ENCODE data around the gene ATP10D. TPM values are rescaled to one million over a fixed set of nuclear protein-coding genes. Genes with fewer than 3 reads are reported as not detected.

The ATP10D gene
- total RNA-seq, 2 experiments from 2014 or later, result 4.1 to 4.7 TPM

DNA sequence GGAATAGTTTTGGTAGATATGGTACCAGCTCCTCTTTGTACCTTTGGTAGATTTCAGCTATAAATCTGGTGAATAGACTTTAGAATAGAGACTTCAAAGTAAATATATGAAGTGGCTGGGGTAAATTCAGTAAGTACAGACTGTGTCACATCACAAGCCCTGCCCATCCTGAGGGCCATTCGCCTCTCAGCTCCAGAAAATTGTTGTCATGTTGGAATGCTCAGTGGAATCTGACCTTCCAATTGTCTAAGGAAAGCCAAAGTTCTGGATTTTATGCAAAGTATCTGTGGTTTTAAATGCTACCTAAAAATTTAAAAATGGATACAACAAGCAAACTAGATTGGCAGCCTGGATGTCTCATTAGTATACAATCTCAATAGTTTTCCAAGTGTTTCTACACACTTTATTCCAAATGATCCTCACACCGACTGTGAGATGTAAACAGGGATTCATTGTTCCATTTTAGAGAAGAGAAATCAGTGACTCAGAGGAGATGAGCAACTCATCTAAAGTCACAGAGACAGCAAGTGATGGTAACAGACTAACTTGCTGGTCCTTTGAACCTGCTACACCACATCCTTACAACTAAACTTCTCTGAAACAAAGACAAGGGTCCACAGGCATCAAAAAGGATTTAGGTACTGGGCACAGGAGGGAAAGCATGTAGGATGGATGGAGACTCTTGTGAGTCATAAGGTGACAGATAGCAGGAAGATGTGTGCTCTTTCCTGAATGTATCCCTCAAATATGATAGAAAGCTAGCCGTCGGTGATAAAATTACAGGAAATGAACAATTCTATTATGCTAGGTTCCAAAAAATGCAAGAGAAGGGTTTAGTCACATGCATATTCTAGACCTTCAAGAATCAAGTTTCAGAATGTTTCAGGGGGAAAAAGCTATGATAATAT lies 127.3 kb downstream of the ATP10D start:
- ChIA-PET CTCF (no interaction called here), POLR2A (no interaction called here)
- ATAC-seq (no peak), DNase-seq (no peak)
- TF ChIP-seq, protein P1, sequence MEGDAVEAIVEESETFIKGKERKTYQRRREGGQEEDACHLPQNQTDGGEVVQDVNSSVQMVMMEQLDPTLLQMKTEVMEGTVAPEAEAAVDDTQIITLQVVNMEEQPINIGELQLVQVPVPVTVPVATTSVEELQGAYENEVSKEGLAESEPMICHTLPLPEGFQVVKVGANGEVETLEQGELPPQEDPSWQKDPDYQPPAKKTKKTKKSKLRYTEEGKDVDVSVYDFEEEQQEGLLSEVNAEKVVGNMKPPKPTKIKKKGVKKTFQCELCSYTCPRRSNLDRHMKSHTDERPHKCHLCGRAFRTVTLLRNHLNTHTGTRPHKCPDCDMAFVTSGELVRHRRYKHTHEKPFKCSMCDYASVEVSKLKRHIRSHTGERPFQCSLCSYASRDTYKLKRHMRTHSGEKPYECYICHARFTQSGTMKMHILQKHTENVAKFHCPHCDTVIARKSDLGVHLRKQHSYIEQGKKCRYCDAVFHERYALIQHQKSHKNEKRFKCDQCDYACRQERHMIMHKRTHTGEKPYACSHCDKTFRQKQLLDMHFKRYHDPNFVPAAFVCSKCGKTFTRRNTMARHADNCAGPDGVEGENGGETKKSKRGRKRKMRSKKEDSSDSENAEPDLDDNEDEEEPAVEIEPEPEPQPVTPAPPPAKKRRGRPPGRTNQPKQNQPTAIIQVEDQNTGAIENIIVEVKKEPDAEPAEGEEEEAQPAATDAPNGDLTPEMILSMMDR (IDR thresholded peaks at IDR 0.05), result no peak
- Mint-ChIP-seq H3K9me3 (no peaks in the 10 kb centered on the region), H3K4me3 (no peak overlapping the region), H3K4me1 (ENCODE audit: low read depth) (no peaks in the 10 kb centered on the region), H3K27me3 (peaks cover 7% of the 10 kb centered on the region), H3K36me3 (ENCODE audit: low read depth) (no peaks in the 10 kb centered on the region), H3K27ac (no peak overlapping the region)
- intact Hi-C loops (cut with micrococcal nuclease), result no loop called here

DNA sequence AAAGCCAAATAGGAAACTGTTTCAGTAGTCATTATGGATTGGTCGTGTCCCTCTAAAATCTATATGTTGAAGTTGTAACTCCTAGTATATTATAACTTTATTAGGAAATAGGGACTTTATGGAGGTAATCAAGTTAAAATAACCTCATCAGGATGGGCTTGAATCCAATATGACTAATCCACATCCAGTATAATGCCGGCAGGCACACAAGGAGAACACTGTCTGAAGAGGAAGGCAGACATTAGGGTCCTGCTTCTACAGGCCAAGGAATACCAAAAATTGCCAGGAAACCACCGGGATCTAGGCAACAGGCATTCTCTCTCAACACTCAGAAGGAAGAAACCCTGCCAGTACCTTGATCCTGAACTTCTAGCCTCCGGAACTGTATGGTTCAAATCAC lies 130.3 kb downstream of the ATP10D start:
- Mint-ChIP-seq H3K4me3 (no peak overlapping the region), H3K9me3 (no peaks in the 10 kb centered on the region), H3K4me1 (ENCODE audit: low read depth) (no peaks in the 10 kb centered on the region), H3K36me3 (ENCODE audit: low read depth) (no peaks in the 10 kb centered on the region), H3K27me3 (peaks cover 7% of the 10 kb centered on the region), H3K27ac (no peak overlapping the region)
- intact Hi-C loops (cut with micrococcal nuclease), result no loop called here
- CTCF ChIA-PET, result no interaction called here
- ATAC-seq, result no peak
- TF ChIP-seq, protein P1 (IDR thresholded peaks at IDR 0.05), result no peak
- POLR2A ChIA-PET, result no interaction called here
- DNase-seq, result no peak

DNA sequence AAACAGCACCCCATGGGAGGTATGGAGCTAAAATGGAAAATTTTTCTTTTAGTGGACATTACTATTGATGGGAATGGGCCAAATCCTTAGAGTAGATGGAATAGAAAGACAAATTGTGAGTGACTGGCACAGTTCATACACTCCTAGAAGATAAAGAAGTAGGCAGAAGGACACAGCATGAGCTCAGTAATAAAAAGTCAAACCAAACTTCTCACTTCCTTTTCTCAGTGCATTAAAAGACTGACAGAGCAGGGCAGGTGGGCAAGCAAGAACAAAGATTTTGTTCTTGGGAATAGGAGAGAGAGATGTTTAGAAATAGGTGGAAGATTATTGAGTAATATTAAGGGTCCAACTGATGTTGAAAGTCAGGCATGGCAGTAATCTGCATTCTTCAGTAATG lies 132.5 kb downstream of the ATP10D start:
- Mint-ChIP-seq H3K9me3 (no peaks in the 10 kb centered on the region), H3K4me1 (ENCODE audit: low read depth) (no peaks in the 10 kb centered on the region), H3K4me3 (no peak overlapping the region), H3K27ac (no peak overlapping the region), H3K36me3 (ENCODE audit: low read depth) (no peaks in the 10 kb centered on the region), H3K27me3 (peaks cover 4% of the 10 kb centered on the region)
- ATAC-seq, result no peak
- TF ChIP-seq, protein P1 (IDR thresholded peaks at IDR 0.05), result no peak
- ChIA-PET CTCF (no interaction called here), POLR2A (no interaction called here)
- no peak for DNase-seq
- intact Hi-C loops (cut with micrococcal nuclease), result no loop called here

DNA sequence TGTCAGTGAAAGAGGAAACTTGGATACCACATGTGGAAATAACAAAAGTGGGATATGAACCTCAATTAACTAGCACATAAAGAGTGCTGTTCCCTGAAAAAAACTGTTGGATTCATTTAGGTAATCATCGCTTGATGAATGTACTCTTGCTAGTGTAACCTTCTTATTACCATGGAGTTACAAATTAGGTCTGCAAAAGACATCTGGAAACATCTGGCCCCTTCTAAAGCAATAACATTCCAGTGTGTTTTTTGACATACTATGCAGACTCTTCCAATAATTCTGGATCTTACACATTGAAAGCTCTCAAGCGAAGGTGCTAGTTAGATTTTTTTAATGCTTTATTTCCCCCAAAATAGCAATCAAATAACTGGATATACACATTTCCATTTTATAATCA lies 134.6 kb downstream of the ATP10D start:
- ATAC-seq (no peak), DNase-seq (no peak)
- no peak overlapping the region for H3K27ac Mint-ChIP-seq
- intact Hi-C loops (cut with micrococcal nuclease), result no loop called here
- H3K36me3 Mint-ChIP-seq (ENCODE audit: low read depth), result no peaks in the 10 kb centered on the region
- H3K9me3 Mint-ChIP-seq, result no peaks in the 10 kb centered on the region
- no peak overlapping the region for H3K4me3 Mint-ChIP-seq
- TF ChIP-seq, protein P1 (IDR thresholded peaks at IDR 0.05), result no peak
- H3K27me3 Mint-ChIP-seq, result no peaks in the 10 kb centered on the region
- ChIA-PET POLR2A (no interaction called here), CTCF (no interaction called here)
- no peaks in the 10 kb centered on the region for H3K4me1 Mint-ChIP-seq (ENCODE audit: low read depth)

DNA sequence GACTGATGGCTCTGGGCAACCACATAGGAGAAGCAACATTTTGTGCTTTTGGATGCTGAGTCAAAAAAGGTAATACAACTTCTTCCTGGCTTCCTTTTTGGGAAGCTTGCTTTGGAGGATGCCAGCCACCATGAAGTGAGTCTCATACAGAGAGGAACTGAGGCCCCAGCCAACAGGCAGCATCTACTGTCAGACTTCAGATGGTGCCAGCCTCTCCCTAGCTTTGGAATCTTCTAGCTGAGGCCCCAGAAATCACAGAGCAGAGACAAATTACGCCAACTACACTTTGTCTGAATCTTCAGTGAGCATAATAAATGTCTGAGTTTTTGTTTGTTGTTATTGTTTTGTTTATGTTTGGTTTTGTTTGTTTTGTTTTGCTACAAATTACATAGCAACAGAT lies 136.1 kb downstream of the ATP10D start:
- DNase-seq, result no peak
- H3K36me3 Mint-ChIP-seq (ENCODE audit: low read depth), result no peaks in the 10 kb centered on the region
- H3K4me1 Mint-ChIP-seq (ENCODE audit: low read depth), result no peaks in the 10 kb centered on the region
- ChIA-PET CTCF (no interaction called here), POLR2A (interaction anchor here (0.9 kb wide), 1 partner anchor 8 kb away, joined by 4 read pairs; no protein-coding TSS in a partner anchor)
- H3K27ac Mint-ChIP-seq, result no peak overlapping the region
- no peaks in the 10 kb centered on the region for H3K27me3 Mint-ChIP-seq
- no peaks in the 10 kb centered on the region for H3K9me3 Mint-ChIP-seq
- ATAC-seq, result no peak
- intact Hi-C loops (cut with micrococcal nuclease), result no loop called here
- no peak overlapping the region for H3K4me3 Mint-ChIP-seq
- TF ChIP-seq, protein P1 (IDR thresholded peaks at IDR 0.05), result no peak

Measured in activated CD8-positive, alpha-beta T cell treated with anti-CD3 and anti-CD28 coated beads for 36 hours (primary cell).